Activated CD8-positive, alpha-beta memory T cell treated with anti-CD3 and anti-CD28 coated beads, Interleukin-2, amount 50 U/mL, for 1 hour (primary cell): ENCODE data around the gene PDZD2.
"Not testable (repeated sequence)": the region's sequence is repeated elsewhere in the genome, so short reads cannot be mapped to it uniquely, and the experiment has no call there.

Experiments
- DNase-seq: peaks from one replicate; pipeline ENCODE4 v3.0.0-alpha.2; 2020; ENCODE audit errors: extremely low read depth

PDZD2 gene

GRCh38 chr5:32004404-32004803, 365.5 kb downstream of the PDZD2 start:
- no peak for DNase-seq

- no peak for DNase-seq
These were observed 369.8 kb downstream of the PDZD2 start for GRCh38 chr5:32008746-32009145.

GRCh38 chr5:32013658-32014057, 374.7 kb downstream of the PDZD2 start:
- no peak for DNase-seq

- no peak for DNase-seq
These were observed 375.3 kb downstream of the PDZD2 start for GRCh38 chr5:32014096-32014745.

- DNase-seq = not testable (repeated sequence)
These were observed 376.3 kb downstream of the PDZD2 start for GRCh38 chr5:32015262-32015661.

- no peak for DNase-seq
These were observed 378.9 kb downstream of the PDZD2 start for GRCh38 chr5:32017692-32018367.

- no peak for DNase-seq
These were observed 379.8 kb downstream of the PDZD2 start for GRCh38 chr5:32018476-32019436.

GRCh38 chr5:32020271-32020670, 381.3 kb downstream of the PDZD2 start:
- no peak for DNase-seq

- no peak for DNase-seq
These were observed 382.0 kb downstream of the PDZD2 start for GRCh38 chr5:32020946-32021345.

- no peak for DNase-seq
These were observed 382.8 kb downstream of the PDZD2 start for GRCh38 chr5:32021771-32022170.

GRCh38 chr5:32022638-32023037, 383.7 kb downstream of the PDZD2 start:
- no peak for DNase-seq

GRCh38 chr5:32023816-32024215, 384.9 kb downstream of the PDZD2 start:
- no peak for DNase-seq

GRCh38 chr5:32024751-32025150, 385.8 kb downstream of the PDZD2 start:
- DNase-seq = no peak

- DNase-seq = no peak
These were observed 388.3 kb downstream of the PDZD2 start for GRCh38 chr5:32027093-32027716.

GRCh38 chr5:32027717-32028458, 389.0 kb downstream of the PDZD2 start:
- DNase-seq = no peak

- DNase-seq = no peak
These were observed 390.3 kb downstream of the PDZD2 start for GRCh38 chr5:32029261-32029660.

- DNase-seq = no peak
These were observed 390.9 kb downstream of the PDZD2 start for GRCh38 chr5:32029781-32030180.

GRCh38 chr5:32030222-32030621, 391.3 kb downstream of the PDZD2 start:
- DNase-seq = no peak

GRCh38 chr5:32030686-32031085, 391.8 kb downstream of the PDZD2 start:
- no peak for DNase-seq

GRCh38 chr5:32031089-32031488, 392.2 kb downstream of the PDZD2 start:
- no peak for DNase-seq

GRCh38 chr5:32038523-32038922, 399.6 kb downstream of the PDZD2 start:
- DNase-seq = no peak
